ENCODE results near the gene TIGD3.

- TF ChIP-seq CTCF (IDR thresholded peaks at IDR 0.05) (no peak), POLR2AphosphoS5 (IDR thresholded peaks at IDR 0.05) (peak in 3 of 4 donors; percentile 13 to 38 (median 22))
These were observed 38.1 kb upstream of the TIGD3 start for GRCh38 chr11:65316227-65317024.
